Loucy (cell line): ENCODE measurements around the gene SLC7A4.
"Not testable (repeated sequence)": the region's sequence is repeated elsewhere in the genome, so short reads cannot be mapped to it uniquely, and the experiment has no call there.

ENCODE experiments used
- CTCF ChIP-seq: fragments of 200-600 bp; sonication (generic); conservative IDR thresholded peaks from 2 replicates; pipeline ENCODE4 v1.5.1; 2014; ENCODE audit warnings: mild to moderate bottlenecking, antibody characterized with exemption, low read length
- EZH2phosphoT487 ChIP-seq: fragments of 200-600 bp; IDR thresholded peaks from 2 replicates; pipeline ENCODE4 v1.6.1; 2018; ENCODE audit warnings: antibody characterized with exemption, mild to moderate bottlenecking, moderate library complexity, borderline replicate concordance

- TF ChIP-seq CTCF, EZH2phosphoT487: not testable (repeated sequence)
These were observed 29.4 kb upstream of the SLC7A4 start for GRCh38 chr22:21061660-21062321.
